Measurements from ENCODE around the gene SETD7.
A peak's percentile ranks its signal among the peaks of the same experiment; 100 is the strongest.

The SETD7 gene

GRCh38 chr4:139593091-139593564 lies 37.1 kb upstream of the SETD7 start:
- POLR2A ChIA-PET = no interaction called here
- no peak for TF ChIP-seq CTCF (IDR thresholded peaks at IDR 0.05; ENCODE audit: insufficient read depth, low read length, missing control alignments)
- DNase-seq (ENCODE audit: low read depth, low spot score) = peak; percentile 74

GRCh38 chr4:139589336-139590018 lies 33.5 kb upstream of the SETD7 start:
- no peak for DNase-seq (ENCODE audit: low read depth, low spot score)
- CTCF ChIA-PET = interaction anchor here (1.2 to 9.3 kb wide), 4 partner anchors 11 to 67 kb away, joined by 3 to 80 read pairs (median 7); no protein-coding TSS in a partner anchor
- TF ChIP-seq CTCF (IDR thresholded peaks at IDR 0.05; ENCODE audit: insufficient read depth, low read length, missing control alignments) = no peak
- H3K4me3 ChIP-seq (ENCODE audit: low read depth, low read length) = no peak overlapping the region
- POLR2A ChIA-PET = interaction anchor here (0.7 kb wide), 1 partner anchor 33 kb away, joined by 3 read pairs; the partner anchor contains the start of gene SETD7

More at GRCh38 chr4:139593091-139593564, 37.1 kb upstream of the SETD7 start:
- no peak overlapping the region for H3K4me3 ChIP-seq (ENCODE audit: low read depth, low read length)
- CTCF ChIA-PET = interaction anchor here (0.7 to 9.3 kb wide), 3 partner anchors 11 to 59 kb away, joined by 3 to 80 read pairs (median 6); no protein-coding TSS in a partner anchor

GRCh38 chr4:139587446-139587845 lies 31.4 kb upstream of the SETD7 start:
- H3K4me3 ChIP-seq (ENCODE audit: low read depth, low read length) = no peak overlapping the region
- no peak for TF ChIP-seq CTCF (IDR thresholded peaks at IDR 0.05; ENCODE audit: insufficient read depth, low read length, missing control alignments)
- CTCF ChIA-PET = interaction anchor here (0.6 to 1.1 kb wide), 2 partner anchors 16 to 17 kb away, joined by 3 read pairs; no protein-coding TSS in a partner anchor
- DNase-seq (ENCODE audit: low read depth, low spot score) = no peak
- POLR2A ChIA-PET = no interaction called here

GRCh38 chr4:139585473-139585872 lies 29.5 kb upstream of the SETD7 start:
- DNase-seq (ENCODE audit: low read depth, low spot score) = no peak
- ChIA-PET CTCF (interaction anchor here (2.0 to 6.5 kb wide), 3 partner anchors 17 to 72 kb away, joined by 6 to 42 read pairs (median 7); no protein-coding TSS in a partner anchor), POLR2A (no interaction called here)
- no peak for TF ChIP-seq CTCF (IDR thresholded peaks at IDR 0.05; ENCODE audit: insufficient read depth, low read length, missing control alignments)
- H3K4me3 ChIP-seq (ENCODE audit: low read depth, low read length) = no peak overlapping the region

GRCh38 chr4:139584784-139585183 lies 28.8 kb upstream of the SETD7 start:
- CTCF ChIA-PET = interaction anchor here (2.0 to 6.5 kb wide), 3 partner anchors 17 to 72 kb away, joined by 6 to 42 read pairs (median 7); no protein-coding TSS in a partner anchor
- POLR2A ChIA-PET = no interaction called here
- no peak for DNase-seq (ENCODE audit: low read depth, low spot score)
- no peak overlapping the region for H3K4me3 ChIP-seq (ENCODE audit: low read depth, low read length)
- TF ChIP-seq CTCF (IDR thresholded peaks at IDR 0.05; ENCODE audit: insufficient read depth, low read length, missing control alignments) = no peak

- CTCF ChIA-PET = interaction anchor here (1.9 to 6.5 kb wide), 3 partner anchors 18 to 69 kb away, joined by 6 to 51 read pairs (median 42); no protein-coding TSS in a partner anchor
- no peak overlapping the region for H3K4me3 ChIP-seq (ENCODE audit: low read depth, low read length)
- POLR2A ChIA-PET = no interaction called here
- no peak for DNase-seq (ENCODE audit: low read depth, low spot score)
- TF ChIP-seq CTCF (IDR thresholded peaks at IDR 0.05; ENCODE audit: insufficient read depth, low read length, missing control alignments) = no peak
These were observed 28.0 kb upstream of the SETD7 start for GRCh38 chr4:139584013-139584412.
